ENCODE results near the gene UNC5A. TPM values are rescaled to one million over a fixed set of nuclear protein-coding genes. Genes with fewer than 3 reads are reported as not detected.

The UNC5A gene
- polyA plus RNA-seq, 4 donors, result 0.15 to 0.63 TPM; not detected in 2

- H3K9me3 ChIP-seq (ENCODE audit: control insufficient read depth in 2 of 2, insufficient read depth in 1 of 2, low read depth in 1 of 2, low read length in 1 of 2), result no peaks in the 10 kb centered on the region
- DNase-seq, result no peak
- H3K4me3 ChIP-seq (ENCODE audit: low read depth in 1 of 3, low read length in 3 of 3), result no peak overlapping the region
- WGBS, 3 donors, result 72 to 80% (median 74%) methylated on average over 13 of the region's 13 CpGs
- H3K27me3 ChIP-seq (ENCODE audit: control insufficient read depth in 3 of 3, insufficient read depth in 3 of 3, low read length in 3 of 3), result peaks cover 0 to 10% (median 4%) of the 10 kb centered on the region in 3 donors
- H3K27ac ChIP-seq (ENCODE audit: low read depth in 1 of 3, low read length in 2 of 3), result no peak overlapping the region
- no peaks in the 10 kb centered on the region for H3K4me1 ChIP-seq (ENCODE audit: control insufficient read depth in 3 of 3, insufficient read depth in 2 of 3, low read depth in 1 of 3, low read length in 2 of 3)
- no peak for FAIRE-seq
- H3K36me3 ChIP-seq (ENCODE audit: control insufficient read depth in 3 of 3, insufficient read depth in 2 of 3, low read depth in 1 of 3, low read length in 3 of 3), result no peaks in the 10 kb centered on the region
These were observed 37.8 kb upstream of the UNC5A start for GRCh38 chr5:176772271-176773210.

DNA sequence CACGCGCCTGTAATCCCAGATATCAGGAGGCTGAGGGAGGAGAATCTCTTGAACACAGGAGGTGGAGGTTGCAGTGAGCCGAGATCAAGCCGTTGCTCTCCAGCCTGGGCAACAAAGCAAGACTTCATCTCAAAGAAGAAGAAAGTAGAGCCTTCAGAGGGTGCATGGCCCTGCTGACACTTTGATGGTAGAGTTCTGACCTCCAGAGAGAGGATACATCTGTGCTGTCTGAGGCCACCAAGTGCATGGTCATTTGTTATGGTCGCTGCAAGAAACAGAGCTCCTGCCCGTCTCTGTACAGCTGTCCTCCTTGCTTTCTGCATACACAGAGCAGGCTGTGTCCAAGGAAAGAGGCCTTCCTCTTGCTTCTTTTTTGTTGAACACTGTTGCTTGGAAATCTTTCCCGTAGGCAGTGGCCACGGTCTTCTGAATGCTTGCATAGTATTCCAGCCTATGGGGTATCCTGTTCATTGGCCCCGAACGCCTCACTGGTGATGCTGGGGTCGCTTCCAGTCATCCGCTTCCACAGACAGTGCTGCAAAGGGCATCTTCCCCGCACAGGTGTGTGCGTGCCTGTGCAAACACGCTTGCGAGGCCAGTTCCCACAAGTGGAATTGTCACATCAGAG, 36.8 kb upstream of the UNC5A start:
- Histone ChIP-seq H3K9me3 (ENCODE audit: control insufficient read depth in 2 of 2, insufficient read depth in 1 of 2, low read depth in 1 of 2, low read length in 1 of 2) (no peaks in the 10 kb centered on the region), H3K27ac (ENCODE audit: low read depth in 1 of 3, low read length in 2 of 3) (no peak overlapping the region), H3K4me3 (ENCODE audit: low read depth in 1 of 3, low read length in 3 of 3) (no peak overlapping the region), H3K27me3 (ENCODE audit: control insufficient read depth in 3 of 3, insufficient read depth in 3 of 3, low read length in 3 of 3) (peaks cover 0 to 10% (median 0%) of the 10 kb centered on the region in 3 donors), H3K36me3 (ENCODE audit: control insufficient read depth in 3 of 3, insufficient read depth in 2 of 3, low read depth in 1 of 3, low read length in 3 of 3) (no peaks in the 10 kb centered on the region), H3K4me1 (ENCODE audit: control insufficient read depth in 3 of 3, insufficient read depth in 2 of 3, low read depth in 1 of 3, low read length in 2 of 3) (no peaks in the 10 kb centered on the region)
- FAIRE-seq (no peak), DNase-seq (no peak)
- 80 to 84% (median 83%) methylated on average over 16 of the region's 16 CpGs for WGBS, 3 donors

DNA sequence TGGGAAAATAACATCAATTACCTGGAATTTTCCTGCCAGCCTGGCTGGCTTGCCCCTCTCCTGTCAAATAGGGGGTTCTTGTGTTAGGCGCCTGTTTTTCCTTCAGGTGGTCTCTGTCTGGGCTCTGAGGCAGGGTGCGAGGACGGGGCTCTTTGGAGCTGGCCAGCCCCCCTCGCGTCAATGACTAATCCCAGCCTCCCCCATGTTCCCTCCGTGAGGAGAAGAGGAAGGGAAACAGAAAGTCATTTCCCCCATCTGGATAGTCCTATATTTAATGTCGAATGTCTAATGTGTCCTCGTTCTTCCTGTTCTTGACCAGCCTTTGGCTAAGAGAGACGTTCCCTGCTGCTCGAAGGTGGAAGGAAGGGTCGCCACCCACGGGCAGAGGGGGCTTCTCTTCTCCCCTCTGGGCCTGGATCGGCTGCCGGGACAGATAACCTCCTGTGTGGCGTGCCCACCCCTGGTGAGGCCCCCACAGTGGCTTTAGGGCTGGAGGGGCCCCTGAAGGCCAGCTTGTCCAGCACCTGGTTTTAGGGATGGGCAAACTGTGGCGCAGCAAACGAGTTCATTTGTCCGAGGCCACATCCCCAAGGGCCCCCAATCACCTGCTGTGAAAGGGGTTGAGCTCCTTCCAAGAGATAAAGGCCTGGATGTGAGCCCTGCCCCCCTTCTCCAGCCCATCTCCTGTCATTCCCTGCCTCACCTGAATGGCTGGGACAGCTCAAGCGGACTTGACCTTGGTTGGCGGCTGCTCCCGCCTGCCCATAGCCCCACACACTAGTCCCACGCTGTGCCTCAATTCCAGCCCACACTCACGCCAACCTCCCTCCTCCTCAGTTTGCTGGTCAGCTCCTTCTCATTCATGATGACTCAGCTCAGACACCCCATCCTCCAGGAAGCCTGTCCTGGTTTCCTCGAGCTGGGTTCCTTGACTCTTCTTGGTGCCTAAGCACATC, 35.9 kb upstream of the UNC5A start:
- H3K27me3 ChIP-seq (ENCODE audit: control insufficient read depth in 3 of 3, insufficient read depth in 3 of 3, low read length in 3 of 3), result peaks cover 0 to 10% (median 0%) of the 10 kb centered on the region in 3 donors
- no peak overlapping the region for H3K27ac ChIP-seq (ENCODE audit: low read depth in 1 of 3, low read length in 2 of 3)
- no peaks in the 10 kb centered on the region for H3K36me3 ChIP-seq (ENCODE audit: control insufficient read depth in 3 of 3, insufficient read depth in 2 of 3, low read depth in 1 of 3, low read length in 3 of 3)
- no peaks in the 10 kb centered on the region for H3K9me3 ChIP-seq (ENCODE audit: control insufficient read depth in 2 of 2, insufficient read depth in 1 of 2, low read depth in 1 of 2, low read length in 1 of 2)
- H3K4me1 ChIP-seq (ENCODE audit: control insufficient read depth in 3 of 3, insufficient read depth in 2 of 3, low read depth in 1 of 3, low read length in 2 of 3), result no peaks in the 10 kb centered on the region
- 26 to 36% (median 32%) methylated on average over 24 of the region's 24 CpGs for WGBS, 3 donors
- FAIRE-seq (no peak), DNase-seq (no peak)
- no peak overlapping the region for H3K4me3 ChIP-seq (ENCODE audit: low read depth in 1 of 3, low read length in 3 of 3)

DNA sequence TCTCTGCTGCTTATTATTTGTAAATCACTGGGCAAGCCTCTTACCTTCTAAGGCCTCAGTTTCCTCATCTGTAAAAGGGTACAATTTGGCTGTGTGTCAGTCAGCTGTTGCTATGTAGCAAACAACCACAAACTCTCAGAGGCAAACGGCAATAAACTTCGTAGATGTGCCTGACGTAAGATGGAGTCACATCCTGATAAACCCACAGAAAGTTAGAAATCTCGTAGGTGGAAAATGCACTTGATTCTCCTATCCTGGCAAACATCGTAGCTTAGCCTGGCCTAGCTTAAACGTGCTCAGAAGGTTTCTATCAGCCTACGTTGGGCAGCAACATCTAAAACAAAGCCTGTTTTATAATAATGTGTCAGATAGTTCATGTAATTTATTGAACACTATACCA, 35.0 kb upstream of the UNC5A start:
- DNase-seq, result no peak
- H3K36me3 ChIP-seq (ENCODE audit: control insufficient read depth in 3 of 3, insufficient read depth in 2 of 3, low read depth in 1 of 3, low read length in 3 of 3), result no peaks in the 10 kb centered on the region
- H3K4me1 ChIP-seq (ENCODE audit: control insufficient read depth in 3 of 3, insufficient read depth in 2 of 3, low read depth in 1 of 3, low read length in 2 of 3), result no peaks in the 10 kb centered on the region
- no peak for FAIRE-seq
- WGBS, 3 donors, result 50 to 62% (median 52%) methylated on average over 7 of the region's 7 CpGs
- no peak overlapping the region for H3K27ac ChIP-seq (ENCODE audit: low read depth in 1 of 3, low read length in 2 of 3)
- no peak overlapping the region for H3K4me3 ChIP-seq (ENCODE audit: low read depth in 1 of 3, low read length in 3 of 3)
- no peaks in the 10 kb centered on the region for H3K9me3 ChIP-seq (ENCODE audit: control insufficient read depth in 2 of 2, insufficient read depth in 1 of 2, low read depth in 1 of 2, low read length in 1 of 2)
- peaks cover 0 to 17% (median 0%) of the 10 kb centered on the region in 3 donors for H3K27me3 ChIP-seq (ENCODE audit: control insufficient read depth in 3 of 3, insufficient read depth in 3 of 3, low read length in 3 of 3)

DNA sequence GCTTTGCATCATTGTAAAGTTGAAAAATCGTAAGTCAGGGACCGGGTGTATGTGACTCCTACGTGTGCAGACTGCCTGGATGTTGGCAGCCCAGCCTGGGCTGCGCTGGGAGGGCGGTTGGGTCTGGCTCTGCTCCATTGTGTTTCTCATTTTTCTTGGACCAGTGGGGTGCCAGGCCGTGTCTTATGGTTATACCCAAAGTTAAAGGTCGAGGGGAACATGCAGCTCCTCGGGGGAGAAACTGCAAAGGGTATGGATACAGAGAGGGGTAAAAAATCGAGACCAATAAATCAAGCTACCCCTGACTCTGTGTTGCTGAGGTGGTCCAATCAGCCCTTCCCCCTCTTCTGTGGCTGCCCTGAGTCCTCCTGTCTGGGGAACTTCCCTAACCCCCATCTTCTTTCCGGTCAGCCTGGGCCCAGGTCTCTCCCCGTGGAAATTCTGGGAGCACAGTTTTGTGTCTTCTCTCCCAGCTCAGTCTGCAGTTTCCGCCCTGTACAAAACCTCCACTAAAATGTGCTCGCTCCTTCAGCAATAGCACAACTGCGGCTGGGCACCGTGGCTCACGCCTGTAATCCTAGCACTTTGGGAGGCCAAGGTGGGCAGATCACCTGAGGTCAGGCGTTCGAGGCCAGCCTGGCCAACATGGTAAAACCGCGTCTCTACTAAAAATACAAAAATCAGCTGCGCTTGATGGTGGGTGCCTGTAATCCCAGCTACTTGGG, 34.1 kb upstream of the UNC5A start:
- no peaks in the 10 kb centered on the region for H3K36me3 ChIP-seq (ENCODE audit: control insufficient read depth in 3 of 3, insufficient read depth in 2 of 3, low read depth in 1 of 3, low read length in 3 of 3)
- DNase-seq, result no peak
- 69 to 73% (median 73%) methylated on average over 20 to 21 of the region's 21 CpGs for WGBS, 3 donors
- FAIRE-seq, result no peak
- no peak overlapping the region for H3K4me3 ChIP-seq (ENCODE audit: low read depth in 1 of 3, low read length in 3 of 3)
- H3K9me3 ChIP-seq (ENCODE audit: control insufficient read depth in 2 of 2, insufficient read depth in 1 of 2, low read depth in 1 of 2, low read length in 1 of 2), result no peaks in the 10 kb centered on the region
- H3K27me3 ChIP-seq (ENCODE audit: control insufficient read depth in 3 of 3, insufficient read depth in 3 of 3, low read length in 3 of 3), result peaks cover 0 to 25% (median 7%) of the 10 kb centered on the region in 3 donors
- H3K4me1 ChIP-seq (ENCODE audit: control insufficient read depth in 3 of 3, insufficient read depth in 2 of 3, low read depth in 1 of 3, low read length in 2 of 3), result no peaks in the 10 kb centered on the region
- H3K27ac ChIP-seq (ENCODE audit: low read depth in 1 of 3, low read length in 2 of 3), result no peak overlapping the region

DNA sequence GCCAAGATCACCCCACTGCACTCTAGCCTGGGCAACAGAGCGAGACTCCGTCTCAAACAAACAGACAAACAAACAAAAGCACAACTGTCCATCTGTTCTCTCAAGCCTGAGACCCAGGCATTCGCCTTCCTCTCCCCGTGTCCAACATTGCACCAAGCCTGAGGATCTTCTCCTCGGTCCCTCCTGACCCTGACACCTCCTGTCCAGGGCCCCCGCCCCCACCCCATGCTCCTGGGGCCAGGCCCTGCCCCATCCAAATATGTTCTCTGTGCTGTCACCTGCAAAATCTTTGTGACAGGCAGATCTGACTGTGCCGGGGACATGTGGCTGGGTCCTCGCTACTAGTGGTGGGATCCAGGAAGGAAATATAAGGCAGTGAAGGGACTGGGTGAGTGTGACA, 33.4 kb upstream of the UNC5A start:
- Histone ChIP-seq H3K36me3 (ENCODE audit: control insufficient read depth in 3 of 3, insufficient read depth in 2 of 3, low read depth in 1 of 3, low read length in 3 of 3) (no peaks in the 10 kb centered on the region), H3K9me3 (ENCODE audit: control insufficient read depth in 2 of 2, insufficient read depth in 1 of 2, low read depth in 1 of 2, low read length in 1 of 2) (no peaks in the 10 kb centered on the region), H3K4me1 (ENCODE audit: control insufficient read depth in 3 of 3, insufficient read depth in 2 of 3, low read depth in 1 of 3, low read length in 2 of 3) (no peaks in the 10 kb centered on the region), H3K27me3 (ENCODE audit: control insufficient read depth in 3 of 3, insufficient read depth in 3 of 3, low read length in 3 of 3) (peaks cover 0 to 28% (median 7%) of the 10 kb centered on the region in 3 donors), H3K27ac (ENCODE audit: low read depth in 1 of 3, low read length in 2 of 3) (no peak overlapping the region), H3K4me3 (ENCODE audit: low read depth in 1 of 3, low read length in 3 of 3) (no peak overlapping the region)
- FAIRE-seq (no peak), DNase-seq (no peak)
- 61 to 72% (median 69%) methylated on average over 8 of the region's 8 CpGs for WGBS, 3 donors

DNA sequence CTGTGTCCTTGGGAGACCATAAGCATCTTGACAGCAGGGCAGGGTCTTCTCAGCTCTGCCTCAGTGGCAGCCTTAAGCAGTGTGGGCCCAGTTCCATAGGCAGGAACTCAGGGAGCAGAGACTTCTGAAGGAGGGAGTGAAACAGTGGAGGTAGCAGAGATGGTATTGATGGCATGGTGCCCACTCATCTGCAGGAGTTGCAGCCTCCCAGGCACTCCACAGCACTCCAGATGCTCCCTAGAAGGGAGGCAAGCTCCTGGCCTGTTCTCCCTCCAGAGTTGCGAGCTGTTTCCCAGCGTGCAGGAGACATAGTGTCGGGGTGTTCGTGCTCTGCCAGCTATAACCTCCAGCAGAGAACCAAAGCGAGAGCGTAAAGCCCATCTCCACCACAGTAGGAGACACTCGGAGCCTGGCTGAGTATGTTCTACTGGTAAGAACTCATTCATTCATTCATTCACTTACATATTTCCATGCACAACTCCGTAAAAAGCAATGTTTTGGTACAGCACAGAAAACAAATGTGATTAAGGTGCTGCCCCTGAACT, 31.4 kb upstream of the UNC5A start:
- no peak for DNase-seq
- 83 to 90% (median 89%) methylated on average over 8 of the region's 8 CpGs for WGBS, 3 donors
- H3K4me3 ChIP-seq (ENCODE audit: low read depth in 1 of 3, low read length in 3 of 3), result no peak overlapping the region
- FAIRE-seq, result no peak
- no peaks in the 10 kb centered on the region for H3K4me1 ChIP-seq (ENCODE audit: control insufficient read depth in 3 of 3, insufficient read depth in 2 of 3, low read depth in 1 of 3, low read length in 2 of 3)
- peaks cover 0 to 32% (median 7%) of the 10 kb centered on the region in 3 donors for H3K27me3 ChIP-seq (ENCODE audit: control insufficient read depth in 3 of 3, insufficient read depth in 3 of 3, low read length in 3 of 3)
- no peaks in the 10 kb centered on the region for H3K9me3 ChIP-seq (ENCODE audit: control insufficient read depth in 2 of 2, insufficient read depth in 1 of 2, low read depth in 1 of 2, low read length in 1 of 2)
- no peaks in the 10 kb centered on the region for H3K36me3 ChIP-seq (ENCODE audit: control insufficient read depth in 3 of 3, insufficient read depth in 2 of 3, low read depth in 1 of 3, low read length in 3 of 3)
- no peak overlapping the region for H3K27ac ChIP-seq (ENCODE audit: low read depth in 1 of 3, low read length in 2 of 3)
